LoVo (cell line): ENCODE measurements around the gene SLC25A45.
A peak's percentile ranks its signal among the peaks of the same experiment; 100 is the strongest.

Experiments used
- DNase-seq: peaks from one replicate; pipeline ENCODE4 v3.0.0-alpha.2; 2016; ENCODE audit warnings: low spot score

SLC25A45 gene, protein sequence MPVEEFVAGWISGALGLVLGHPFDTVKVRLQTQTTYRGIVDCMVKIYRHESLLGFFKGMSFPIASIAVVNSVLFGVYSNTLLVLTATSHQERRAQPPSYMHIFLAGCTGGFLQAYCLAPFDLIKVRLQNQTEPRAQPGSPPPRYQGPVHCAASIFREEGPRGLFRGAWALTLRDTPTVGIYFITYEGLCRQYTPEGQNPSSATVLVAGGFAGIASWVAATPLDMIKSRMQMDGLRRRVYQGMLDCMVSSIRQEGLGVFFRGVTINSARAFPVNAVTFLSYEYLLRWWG

DNA sequence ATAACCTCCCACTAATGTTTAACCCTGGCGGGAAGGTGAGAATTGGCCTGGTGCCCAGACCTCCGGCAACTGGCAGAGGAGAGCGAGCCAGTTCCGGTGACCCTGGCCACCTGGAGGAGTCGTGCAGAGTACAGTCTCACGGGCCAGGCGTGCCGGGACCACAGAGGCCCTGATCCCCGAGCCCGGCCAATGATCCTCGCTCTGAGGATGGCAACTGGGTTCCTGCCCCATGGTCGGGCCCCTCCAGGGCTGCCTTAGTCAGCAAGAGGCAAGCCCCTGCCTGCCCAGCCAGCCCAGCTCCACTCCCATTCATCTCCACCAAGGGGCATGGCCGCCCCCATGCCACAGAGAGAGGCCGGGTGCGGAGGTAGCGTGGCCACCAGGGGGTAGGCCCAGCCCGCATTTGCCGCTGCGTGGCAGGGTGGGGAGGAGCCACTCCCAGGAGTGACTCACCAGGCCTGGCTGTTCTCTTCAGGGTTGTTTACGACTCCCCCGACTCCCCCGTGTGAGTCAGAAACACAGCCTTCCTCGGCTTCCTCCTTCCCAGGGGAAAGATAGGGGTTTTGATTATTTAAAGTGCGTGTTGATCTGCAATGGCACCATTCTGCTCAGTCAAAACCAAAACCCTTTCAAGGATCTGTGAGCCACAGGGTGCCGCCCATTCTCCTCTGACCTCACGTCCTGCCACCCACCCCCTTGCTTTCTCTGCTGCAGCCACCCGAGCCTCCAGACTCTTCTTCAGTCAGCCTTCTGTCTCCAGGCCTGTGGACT is at the start of gene SLC25A45:
Gene SLC25A45 (minus strand): TSS at position 614 of the 771 bp plus-strand sequence. CDS start 695 bp downstream, outside the sequence.
- peak; percentile 97 for DNase-seq

DNA sequence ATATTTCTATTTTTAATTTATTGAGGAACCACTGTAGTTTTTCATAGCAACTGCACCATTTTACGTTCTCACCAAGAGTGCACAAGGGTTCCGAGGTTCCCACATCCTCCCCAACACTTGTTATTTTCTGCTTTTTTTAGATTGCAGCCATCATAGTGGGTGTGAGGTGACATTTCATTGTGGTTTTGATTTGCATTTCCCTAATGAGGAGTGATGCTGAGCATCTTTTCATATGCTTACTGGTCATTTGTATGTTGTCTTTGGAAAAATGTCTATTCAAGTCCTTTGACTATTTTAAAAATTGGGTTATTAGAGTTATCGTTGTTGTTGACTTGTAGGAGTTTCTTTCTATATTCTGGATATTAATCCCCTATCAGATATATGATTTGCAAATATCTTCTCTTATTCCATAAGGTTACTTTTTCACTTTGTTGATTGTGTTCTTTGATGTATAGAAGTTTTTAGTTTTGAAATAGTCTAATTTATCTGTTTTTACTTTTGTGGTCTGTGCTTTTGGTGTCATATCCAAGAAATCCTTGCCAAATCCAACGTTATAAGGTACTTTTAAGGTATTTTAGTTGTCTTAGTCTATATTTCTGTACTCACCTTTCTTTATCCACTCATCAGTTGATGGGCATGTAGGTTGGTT is 49.1 kb upstream of the SLC25A45 start:
- DNase-seq = no peak

DNA sequence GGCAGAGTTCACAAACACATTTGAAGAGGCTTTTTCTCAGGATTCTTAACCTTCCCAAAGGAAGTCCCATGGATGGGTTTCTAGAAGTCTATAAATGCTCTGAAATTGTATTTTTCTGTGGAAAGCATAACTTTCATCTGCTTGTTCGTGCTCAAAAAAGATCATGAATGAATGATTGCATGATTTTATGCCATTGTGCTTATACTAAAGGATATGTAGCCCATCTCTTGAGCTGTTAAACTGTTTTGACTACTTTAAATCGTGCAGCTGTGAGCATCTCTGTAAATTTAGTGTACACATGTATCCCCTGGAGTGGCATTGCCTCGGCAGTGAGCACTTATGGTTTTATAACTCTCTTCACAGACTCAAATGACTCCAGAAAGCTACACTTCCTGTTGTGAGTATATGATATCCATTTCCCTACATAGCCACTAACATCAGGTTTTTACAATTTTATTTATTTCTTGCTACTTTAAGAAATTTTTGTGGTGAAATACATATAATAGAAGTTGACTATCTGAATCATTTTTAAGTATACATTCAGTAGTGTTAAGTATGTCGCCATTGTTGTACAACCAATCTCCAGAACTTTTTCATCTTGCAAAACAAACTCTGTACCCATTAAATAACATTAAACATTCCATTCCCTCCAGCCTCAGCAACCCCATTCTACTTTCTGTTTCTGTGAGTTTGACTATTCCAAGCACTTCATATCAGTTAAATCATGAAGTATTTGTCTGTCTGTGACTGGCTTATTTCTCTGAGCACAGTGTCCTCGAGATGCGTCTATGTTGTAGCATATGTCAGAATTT is 48.2 kb upstream of the SLC25A45 start:
- DNase-seq = no peak

DNA sequence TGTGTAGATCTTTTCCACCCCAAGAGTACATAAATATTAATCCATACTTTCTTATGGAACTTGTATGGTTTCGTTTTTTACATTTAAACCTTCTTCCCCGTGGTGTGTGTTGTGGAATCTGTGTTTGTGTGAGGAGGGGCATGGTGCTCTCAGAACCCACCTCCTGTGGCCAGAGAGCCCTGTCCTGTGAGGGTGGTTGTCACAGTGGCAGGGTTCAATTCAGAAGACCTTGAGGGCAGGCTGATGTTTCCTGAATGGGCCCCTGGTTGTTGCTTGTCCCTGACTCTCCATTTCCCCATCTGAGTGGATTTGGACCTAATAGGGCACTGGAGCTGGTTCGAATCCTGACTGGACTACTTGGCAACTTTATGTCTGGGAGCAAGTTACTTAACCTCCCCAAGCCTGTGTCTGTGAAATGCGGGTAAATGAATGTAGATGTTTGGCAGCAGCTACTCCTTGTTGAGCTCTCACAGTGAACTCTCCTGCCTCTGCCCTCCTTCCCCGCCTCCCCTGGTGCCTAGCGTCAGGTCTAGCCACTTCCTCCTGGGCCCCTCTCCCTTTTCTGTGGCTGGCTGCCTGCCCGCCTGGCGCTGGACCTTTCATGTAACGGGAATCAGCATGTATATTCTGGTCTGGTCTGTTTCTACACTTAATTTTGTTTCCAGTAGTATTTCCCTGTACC is 47.4 kb upstream of the SLC25A45 start:
- no peak for DNase-seq

DNA sequence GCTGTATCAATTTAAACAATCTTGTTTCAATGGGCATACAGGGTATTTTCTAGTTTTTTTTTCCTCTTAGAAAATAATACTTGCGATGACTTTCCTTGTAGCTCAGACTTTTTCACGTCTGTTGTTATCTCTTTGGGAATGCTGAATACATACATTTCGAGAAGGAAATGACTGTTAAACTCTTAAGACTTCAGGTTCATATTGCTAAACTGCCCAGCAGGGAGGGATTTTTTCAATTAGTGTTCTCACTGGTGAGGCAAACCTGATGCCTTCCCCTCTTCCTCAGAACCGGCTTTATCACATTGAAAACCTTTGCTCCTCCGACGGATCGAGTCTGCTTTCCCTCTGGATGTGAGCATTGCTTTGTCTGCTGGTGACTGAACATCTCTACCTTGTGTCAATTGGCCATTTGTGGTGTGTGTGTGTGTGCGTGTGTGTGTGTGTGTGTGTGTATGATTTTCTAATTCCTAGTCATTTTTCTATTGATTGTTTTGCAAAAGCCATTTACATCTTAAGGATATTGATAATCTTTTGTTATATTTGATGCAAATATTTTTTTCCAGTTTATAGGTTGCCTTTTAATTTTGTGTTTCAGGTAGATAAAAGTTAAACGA is 46.7 kb upstream of the SLC25A45 start:
- no peak for DNase-seq

DNA sequence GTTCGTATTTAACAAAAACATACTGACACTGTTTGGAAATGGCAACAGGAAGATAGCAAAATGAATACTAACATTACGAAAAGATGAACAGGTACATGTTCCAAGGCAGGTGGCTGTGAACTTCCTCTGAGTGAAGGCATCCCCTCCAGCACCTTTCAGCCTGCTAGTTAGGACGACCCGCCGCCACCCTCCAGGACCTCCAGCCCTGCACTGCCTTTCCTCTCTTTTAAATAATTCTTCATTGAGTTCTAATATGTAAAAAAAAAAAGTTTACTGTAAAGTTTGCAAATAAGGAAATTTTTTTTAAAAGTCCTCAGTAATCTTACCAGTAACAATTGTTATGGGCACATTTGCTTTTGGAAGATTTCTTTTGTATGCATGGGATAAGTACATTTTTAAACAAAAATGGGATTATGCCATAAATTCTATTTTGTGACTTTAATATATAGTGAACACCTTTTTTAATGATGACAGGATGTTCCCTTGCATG is 46.2 kb upstream of the SLC25A45 start:
- DNase-seq = no peak

DNA sequence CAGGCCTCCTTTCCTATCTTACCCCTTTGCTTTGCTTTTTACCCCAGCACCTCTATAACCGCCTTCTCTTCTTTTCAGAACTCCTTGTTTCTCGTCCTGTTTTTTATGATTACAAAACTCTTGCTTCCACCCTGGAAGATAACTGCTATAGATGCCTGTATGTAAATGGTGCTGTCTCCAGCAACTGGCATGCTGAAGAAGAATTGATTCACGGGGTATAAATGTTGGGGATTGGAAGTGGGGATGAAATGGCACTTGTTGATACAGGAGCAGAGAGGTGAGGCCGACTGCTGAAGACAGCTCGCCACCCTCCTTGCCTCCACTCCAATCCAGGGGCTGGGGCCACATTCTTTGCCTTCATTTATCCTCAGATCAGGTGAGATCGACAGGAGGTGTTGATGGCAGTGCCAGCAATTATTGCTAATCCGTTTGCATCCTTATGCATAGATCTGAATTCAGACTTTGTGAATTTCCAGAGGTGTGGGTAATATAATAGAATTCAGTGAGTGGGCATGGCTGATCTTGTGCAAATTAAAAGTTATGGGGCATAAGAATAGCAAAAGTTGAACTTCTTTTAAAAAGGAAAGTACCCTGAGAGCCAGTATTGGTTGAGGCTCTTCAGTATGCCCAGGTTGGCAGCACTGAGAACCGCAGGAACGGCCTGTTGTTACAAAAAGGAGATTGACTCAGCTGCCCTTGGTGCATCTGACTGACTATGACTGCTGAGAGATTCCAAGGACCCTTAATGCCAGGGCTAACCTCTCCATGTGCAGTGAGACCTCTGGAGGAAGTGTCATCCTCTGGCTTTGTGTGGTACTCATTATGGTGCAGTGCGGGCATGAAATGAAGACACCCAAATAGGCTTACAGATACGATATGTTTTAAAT is 45.5 kb upstream of the SLC25A45 start:
- no peak for DNase-seq

DNA sequence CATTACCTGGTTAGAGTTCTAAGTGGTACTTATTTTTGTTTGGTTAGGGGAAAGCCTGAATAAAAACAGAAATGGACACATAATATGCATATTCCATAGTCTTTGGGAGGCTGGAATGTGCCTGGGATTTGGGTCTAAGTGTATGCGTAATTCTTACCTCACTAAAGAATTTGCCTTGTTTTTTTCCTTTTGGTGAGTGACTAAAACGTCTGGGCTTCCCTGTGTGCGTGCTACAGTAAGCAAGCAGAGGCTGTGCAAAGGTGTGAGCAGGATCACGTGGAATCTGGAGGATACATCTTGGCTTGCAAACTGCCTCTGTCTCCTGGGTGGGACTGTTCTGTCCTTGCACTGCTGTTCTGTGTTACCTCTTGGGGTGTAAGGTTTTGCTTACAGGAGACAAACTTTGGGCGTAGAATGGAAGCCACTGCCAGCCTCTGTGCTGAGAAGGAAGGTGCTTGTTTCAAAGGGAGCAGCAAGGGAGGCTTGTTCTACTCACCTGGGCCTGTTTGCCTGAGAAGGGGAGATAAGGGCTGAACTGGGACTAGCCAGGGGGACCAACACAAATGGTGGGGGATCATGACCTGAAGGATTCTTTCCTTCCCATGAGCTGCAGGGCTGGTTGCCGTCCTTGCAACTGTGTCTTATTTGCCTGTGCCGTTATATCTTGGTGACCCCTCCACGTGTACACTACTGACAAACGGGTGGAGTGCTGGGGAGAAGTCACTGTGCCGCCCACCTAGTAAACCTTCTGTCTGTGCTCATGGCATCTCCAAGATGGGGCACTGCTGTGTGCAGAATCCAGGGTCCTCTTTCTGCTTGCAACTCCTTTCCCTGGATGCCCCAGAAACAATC is 44.6 kb upstream of the SLC25A45 start:
- peak; percentile 82 for DNase-seq

DNA sequence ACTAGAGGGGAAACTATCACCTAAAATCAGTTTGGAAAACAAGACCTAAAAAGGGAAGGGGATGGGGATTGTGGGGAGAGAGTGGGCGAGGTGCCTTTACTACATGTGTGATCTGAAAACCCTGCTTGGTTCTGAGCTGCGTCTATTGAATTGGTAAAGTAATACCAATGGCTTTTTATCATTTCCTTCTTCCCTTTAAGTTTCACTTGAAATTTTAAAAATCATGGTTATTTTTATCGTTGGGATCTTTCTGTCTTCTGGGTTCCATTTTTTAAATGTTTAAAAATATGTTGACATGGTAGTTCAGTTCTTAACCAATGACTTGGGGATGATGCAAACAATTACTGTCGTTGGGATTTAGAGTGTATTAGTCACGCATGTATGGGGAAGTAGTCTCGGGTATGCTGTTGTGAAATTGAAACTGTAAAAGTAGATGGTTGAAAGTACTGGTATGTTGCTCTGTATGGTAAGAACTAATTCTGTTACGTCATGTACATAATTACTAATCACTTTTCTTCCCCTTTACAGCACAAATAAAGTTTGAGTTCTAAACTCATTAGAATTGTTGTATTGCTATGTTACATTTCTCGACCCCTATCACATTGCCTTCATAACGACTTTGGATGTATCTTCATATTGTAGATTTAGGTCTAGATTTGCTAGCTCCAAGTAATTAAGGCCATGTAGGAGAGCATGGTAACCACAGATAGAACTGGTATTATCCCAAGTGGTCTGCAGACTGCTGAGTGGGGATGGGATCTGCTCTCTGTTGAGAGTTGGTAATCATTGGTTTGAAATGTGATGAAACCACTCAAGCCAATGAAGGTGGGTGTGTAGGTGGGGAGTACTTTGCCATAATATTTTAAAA is 43.8 kb upstream of the SLC25A45 start:
- peak; percentile 83 for DNase-seq

DNA sequence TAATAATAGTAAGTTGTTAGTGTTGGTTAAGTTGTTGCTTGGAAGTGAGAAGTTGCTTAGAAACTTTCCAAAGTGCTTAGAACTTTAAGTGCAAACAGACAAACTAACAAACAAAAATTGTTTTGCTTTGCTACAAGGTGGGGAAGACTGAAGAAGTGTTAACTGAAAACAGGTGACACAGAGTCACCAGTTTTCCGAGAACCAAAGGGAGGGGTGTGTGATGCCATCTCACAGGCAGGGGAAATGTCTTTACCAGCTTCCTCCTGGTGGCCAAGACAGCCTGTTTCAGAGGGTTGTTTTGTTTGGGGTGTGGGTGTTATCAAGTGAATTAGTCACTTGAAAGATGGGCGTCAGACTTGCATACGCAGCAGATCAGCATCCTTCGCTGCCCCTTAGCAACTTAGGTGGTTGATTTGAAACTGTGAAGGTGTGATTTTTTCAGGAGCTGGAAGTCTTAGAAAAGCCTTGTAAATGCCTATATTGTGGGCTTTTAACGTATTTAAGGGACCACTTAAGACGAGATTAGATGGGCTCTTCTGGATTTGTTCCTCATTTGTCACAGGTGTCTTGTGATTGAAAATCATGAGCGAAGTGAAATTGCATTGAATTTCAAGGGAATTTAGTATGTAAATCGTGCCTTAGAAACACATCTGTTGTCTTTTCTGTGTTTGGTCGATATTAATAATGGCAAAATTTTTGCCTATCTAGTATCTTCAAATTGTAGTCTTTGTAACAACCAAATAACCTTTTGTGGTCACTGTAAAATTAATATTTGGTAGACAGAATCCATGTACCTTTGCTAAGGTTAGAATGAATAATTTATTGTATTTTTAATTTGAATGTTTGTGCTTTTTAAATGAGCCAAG is 42.9 kb upstream of the SLC25A45 start:
- peak; percentile 73 for DNase-seq

DNA sequence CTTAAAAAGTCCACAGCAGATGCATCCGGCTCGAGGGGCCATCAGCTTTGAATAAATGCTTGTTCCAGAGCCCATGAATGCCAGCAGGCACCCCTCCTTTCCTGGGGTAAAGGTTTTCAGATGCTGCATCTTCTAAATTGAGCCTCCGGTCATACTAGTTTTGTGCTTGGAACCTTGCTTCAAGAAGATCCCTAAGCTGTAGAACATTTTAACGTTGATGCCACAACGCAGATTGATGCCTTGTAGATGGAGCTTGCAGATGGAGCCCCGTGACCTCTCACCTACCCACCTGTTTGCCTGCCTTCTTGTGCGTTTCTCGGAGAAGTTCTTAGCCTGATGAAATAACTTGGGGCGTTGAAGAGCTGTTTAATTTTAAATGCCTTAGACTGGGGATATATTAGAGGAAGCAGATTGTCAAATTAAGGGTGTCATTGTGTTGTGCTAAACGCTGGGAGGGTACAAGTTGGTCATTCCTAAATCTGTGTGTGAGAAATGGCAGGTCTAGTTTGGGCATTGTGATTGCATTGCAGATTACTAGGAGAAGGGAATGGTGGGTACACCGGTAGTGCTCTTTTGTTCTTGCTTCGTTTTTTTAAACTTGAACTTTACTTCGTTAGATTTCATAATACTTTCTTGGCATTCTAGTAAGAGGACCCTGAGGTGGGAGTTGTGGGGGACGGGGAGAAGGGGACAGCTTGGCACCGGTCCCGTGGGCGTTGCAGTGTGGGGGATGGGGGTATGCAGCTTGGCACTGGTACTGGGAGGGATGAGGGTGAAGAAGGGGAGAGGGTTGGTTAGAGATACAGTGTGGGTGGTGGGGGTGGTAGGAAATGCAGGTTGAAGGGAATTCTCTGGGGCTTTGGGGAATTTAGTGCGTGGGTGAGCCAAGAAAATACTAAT is 42.0 kb upstream of the SLC25A45 start:
- peak; percentile 65 for DNase-seq

DNA sequence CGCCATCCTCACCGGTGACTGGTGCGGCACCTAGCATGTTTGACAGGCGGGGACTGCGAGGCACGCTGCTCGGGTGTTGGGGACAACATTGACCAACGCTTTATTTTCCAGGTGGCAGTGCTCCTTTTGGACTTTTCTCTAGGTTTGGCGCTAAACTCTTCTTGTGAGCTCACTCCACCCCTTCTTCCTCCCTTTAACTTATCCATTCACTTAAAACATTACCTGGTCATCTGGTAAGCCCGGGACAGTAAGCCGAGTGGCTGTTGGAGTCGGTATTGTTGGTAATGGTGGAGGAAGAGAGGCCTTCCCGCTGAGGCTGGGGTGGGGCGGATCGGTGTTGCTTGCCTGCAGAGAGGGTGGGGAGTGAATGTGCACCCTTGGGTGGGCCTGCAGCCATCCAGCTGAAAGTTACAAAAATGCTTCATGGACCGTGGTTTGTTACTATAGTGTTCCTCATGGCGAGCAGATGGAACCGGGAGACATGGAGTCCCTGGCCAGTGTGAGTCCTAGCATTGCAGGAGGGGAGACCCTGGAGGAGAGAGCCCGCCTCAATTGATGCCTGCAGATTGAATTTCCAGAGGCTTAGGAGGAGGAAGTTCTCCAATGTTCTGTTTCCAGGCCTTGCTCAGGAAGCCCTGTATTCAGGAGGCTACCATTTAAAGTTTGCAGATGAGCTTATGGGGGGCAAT is 41.2 kb upstream of the SLC25A45 start:
- peak; percentile 47 for DNase-seq

DNA sequence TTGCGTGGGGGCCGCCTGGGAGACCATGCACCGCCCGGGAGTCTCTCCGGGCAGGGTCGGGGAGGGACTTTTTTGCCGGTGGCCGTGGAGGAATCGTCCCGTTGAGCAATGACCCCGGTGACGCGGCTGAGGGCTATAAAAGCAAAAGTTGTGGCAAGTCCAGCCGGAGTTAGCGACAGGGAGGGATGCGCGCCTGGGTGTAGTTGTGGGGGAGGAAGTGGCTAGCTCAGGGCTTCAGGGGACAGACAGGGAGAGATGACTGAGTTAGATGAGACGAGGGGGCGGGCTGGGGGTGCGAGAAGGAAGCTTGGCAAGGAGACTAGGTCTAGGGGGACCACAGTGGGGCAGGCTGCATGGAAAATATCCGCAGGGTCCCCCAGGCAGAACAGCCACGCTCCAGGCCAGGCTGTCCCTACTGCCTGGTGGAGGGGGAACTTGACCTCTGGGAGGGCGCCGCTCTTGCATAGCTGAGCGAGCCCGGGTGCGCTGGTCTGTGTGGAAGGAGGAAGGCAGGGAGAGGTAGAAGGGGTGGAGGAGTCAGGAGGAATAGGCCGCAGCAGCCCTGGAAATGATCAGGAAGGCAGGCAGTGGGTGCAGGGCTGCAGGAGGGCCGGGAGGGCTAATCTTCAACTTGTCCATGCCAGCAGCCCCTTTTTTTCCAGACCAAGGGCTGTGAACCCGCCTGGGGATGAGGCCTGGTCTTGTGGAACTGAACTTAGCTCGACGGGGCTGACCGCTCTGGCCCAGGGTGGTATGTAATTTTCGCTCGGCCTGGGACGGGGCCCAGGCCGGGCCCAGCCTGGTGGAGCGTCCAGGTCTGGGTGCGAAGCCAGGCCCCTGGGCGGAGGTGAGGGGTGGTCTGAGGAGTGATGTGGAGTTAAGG is 40.4 kb upstream of the SLC25A45 start, which contains the start of gene NEAT1:
Gene NEAT1 (plus strand): TSS at position 166 of the 883 bp plus-strand sequence.
- peak; percentile 79 for DNase-seq
